Measurements from ENCODE around the gene PHAX.
"Not testable (repeated sequence)": the region's sequence is repeated elsewhere in the genome, so short reads cannot be mapped to it uniquely, and the experiment has no call there.

The PHAX gene

GRCh38 chr5:126633552-126633951, 32.8 kb downstream of the PHAX start:
- no peak for DNase-seq (ENCODE audit: low read depth, low spot score)
- H3K9me3 ChIP-seq (ENCODE audit: control insufficient read depth, insufficient read depth, low read length), result no peaks in the 10 kb centered on the region
- WGBS (ENCODE audit: insufficient coverage, insufficient read length), result no CpG with 5 or more reads among the region's 4 CpGs
- H3K27ac ChIP-seq (ENCODE audit: low read length), result no peak overlapping the region
- H3K4me1 ChIP-seq (ENCODE audit: control insufficient read depth, insufficient read depth, low read length), result no peaks in the 10 kb centered on the region
- no peaks in the 10 kb centered on the region for H3K36me3 ChIP-seq (ENCODE audit: control insufficient read depth, insufficient read depth, low read length)
- no peaks in the 10 kb centered on the region for H3K27me3 ChIP-seq (ENCODE audit: control insufficient read depth, insufficient read depth, low read length)
- no peak overlapping the region for H3K4me3 ChIP-seq (ENCODE audit: low read length)

GRCh38 chr5:126635585-126635984, 34.8 kb downstream of the PHAX start:
- DNase-seq (ENCODE audit: low read depth, low spot score), result no peak
- Histone ChIP-seq H3K27ac (ENCODE audit: low read length) (no peak overlapping the region), H3K4me3 (ENCODE audit: low read length) (no peak overlapping the region), H3K4me1 (ENCODE audit: control insufficient read depth, insufficient read depth, low read length) (no peaks in the 10 kb centered on the region), H3K36me3 (ENCODE audit: control insufficient read depth, insufficient read depth, low read length) (no peaks in the 10 kb centered on the region), H3K9me3 (ENCODE audit: control insufficient read depth, insufficient read depth, low read length) (no peaks in the 10 kb centered on the region), H3K27me3 (ENCODE audit: control insufficient read depth, insufficient read depth, low read length) (no peaks in the 10 kb centered on the region)
- WGBS (ENCODE audit: insufficient coverage, insufficient read length), result no CpG with 5 or more reads among the region's 3 CpGs

DNA sequence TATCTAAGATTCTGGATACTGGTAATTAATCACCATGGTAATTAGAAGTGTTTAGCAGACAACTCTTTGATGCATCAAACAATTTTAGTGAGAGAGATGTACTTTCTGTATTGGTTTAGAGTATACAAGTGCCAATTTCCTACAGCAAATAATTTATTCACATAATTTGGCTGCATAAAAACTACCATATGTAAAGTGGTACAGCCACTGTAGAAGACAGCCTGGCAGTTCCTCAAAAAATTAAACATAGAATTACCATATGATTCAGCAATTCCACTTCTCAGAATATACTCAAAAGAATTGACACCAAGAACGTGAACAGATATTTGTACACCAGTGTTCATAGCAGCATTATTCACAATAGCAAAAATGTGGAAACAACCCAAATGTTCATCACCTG, 36.2 kb downstream of the PHAX start:
- H3K27me3 ChIP-seq (ENCODE audit: control insufficient read depth, insufficient read depth, low read length), result no peaks in the 10 kb centered on the region
- no peaks in the 10 kb centered on the region for H3K9me3 ChIP-seq (ENCODE audit: control insufficient read depth, insufficient read depth, low read length)
- no peak overlapping the region for H3K4me3 ChIP-seq (ENCODE audit: low read length)
- H3K27ac ChIP-seq (ENCODE audit: low read length), result no peak overlapping the region
- no peak for DNase-seq (ENCODE audit: low read depth, low spot score)
- no peaks in the 10 kb centered on the region for H3K4me1 ChIP-seq (ENCODE audit: control insufficient read depth, insufficient read depth, low read length)
- WGBS (ENCODE audit: insufficient coverage, insufficient read length), result no CpG with 5 or more reads among the region's 1 CpG
- H3K36me3 ChIP-seq (ENCODE audit: control insufficient read depth, insufficient read depth, low read length), result no peaks in the 10 kb centered on the region

GRCh38 chr5:126640866-126641265, 40.1 kb downstream of the PHAX start:
- Histone ChIP-seq H3K36me3 (ENCODE audit: control insufficient read depth, insufficient read depth, low read length) (no peaks in the 10 kb centered on the region; the same call in 1 of the 2 replicates), H3K27me3 (ENCODE audit: control insufficient read depth, insufficient read depth, low read length) (no peaks in the 10 kb centered on the region), H3K9me3 (ENCODE audit: control insufficient read depth, insufficient read depth, low read length) (no peaks in the 10 kb centered on the region), H3K4me3 (ENCODE audit: low read length) (no peak overlapping the region), H3K27ac (ENCODE audit: low read length) (no peak overlapping the region), H3K4me1 (ENCODE audit: control insufficient read depth, insufficient read depth, low read length) (no peaks in the 10 kb centered on the region)
- no peak for DNase-seq (ENCODE audit: low read depth, low spot score)
- no CpG with 5 or more reads among the region's 1 CpG for WGBS (ENCODE audit: insufficient coverage, insufficient read length)

DNA sequence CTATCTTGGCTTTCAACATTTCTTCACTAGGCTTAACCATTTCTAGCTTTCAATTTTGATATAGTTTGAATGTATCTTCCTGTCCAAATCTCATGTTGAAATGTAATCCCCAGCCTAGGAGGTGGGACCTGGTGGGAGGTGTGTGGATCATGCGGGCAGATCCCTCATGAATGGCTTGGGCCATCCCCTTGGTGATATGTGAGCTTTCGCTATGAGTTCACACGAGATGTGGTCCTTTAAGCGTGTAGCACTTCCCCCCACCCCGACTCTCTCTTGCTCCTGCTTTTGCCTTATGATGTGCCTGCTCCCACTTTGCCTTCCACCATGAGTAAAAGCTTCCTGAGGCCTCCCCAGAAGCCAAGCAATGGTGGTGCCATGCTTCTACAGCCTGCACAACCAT, 40.6 kb downstream of the PHAX start:
- H3K4me3 ChIP-seq (ENCODE audit: low read length), result no peak overlapping the region
- no CpG with 5 or more reads among the region's 5 CpGs for WGBS (ENCODE audit: insufficient coverage, insufficient read length)

GRCh38 chr5:126645132-126645531, 44.4 kb downstream of the PHAX start:
- WGBS (ENCODE audit: insufficient coverage, insufficient read length), result no CpG with 5 or more reads among the region's 1 CpG
- no peaks in the 10 kb centered on the region for H3K4me1 ChIP-seq (ENCODE audit: control insufficient read depth, insufficient read depth, low read length)
- no peak for DNase-seq (ENCODE audit: low read depth, low spot score)
- H3K27ac ChIP-seq (ENCODE audit: low read length), result no peak overlapping the region
- no peaks in the 10 kb centered on the region; the same call in 1 of the 2 replicates for H3K36me3 ChIP-seq (ENCODE audit: control insufficient read depth, insufficient read depth, low read length)
- H3K27me3 ChIP-seq (ENCODE audit: control insufficient read depth, insufficient read depth, low read length), result no peaks in the 10 kb centered on the region
- no peak overlapping the region for H3K4me3 ChIP-seq (ENCODE audit: low read length)
- H3K9me3 ChIP-seq (ENCODE audit: control insufficient read depth, insufficient read depth, low read length), result no peaks in the 10 kb centered on the region

More for the DNA sequence above, 40.6 kb downstream of the PHAX start:
- H3K9me3 ChIP-seq (ENCODE audit: control insufficient read depth, insufficient read depth, low read length), result no peaks in the 10 kb centered on the region
- H3K27ac ChIP-seq (ENCODE audit: low read length), result no peak overlapping the region
- H3K4me1 ChIP-seq (ENCODE audit: control insufficient read depth, insufficient read depth, low read length), result no peaks in the 10 kb centered on the region
- DNase-seq (ENCODE audit: low read depth, low spot score), result no peak
- H3K36me3 ChIP-seq (ENCODE audit: control insufficient read depth, insufficient read depth, low read length), result no peaks in the 10 kb centered on the region; the same call in 1 of the 2 replicates
- H3K27me3 ChIP-seq (ENCODE audit: control insufficient read depth, insufficient read depth, low read length), result no peaks in the 10 kb centered on the region

- DNase-seq (ENCODE audit: low read depth, low spot score), result no peak
- H3K9me3 ChIP-seq (ENCODE audit: control insufficient read depth, insufficient read depth, low read length), result no peaks in the 10 kb centered on the region
- H3K27ac ChIP-seq (ENCODE audit: low read length), result no peak overlapping the region
- H3K36me3 ChIP-seq (ENCODE audit: control insufficient read depth, insufficient read depth, low read length), result no peaks in the 10 kb centered on the region; the same call in 1 of the 2 replicates
- H3K27me3 ChIP-seq (ENCODE audit: control insufficient read depth, insufficient read depth, low read length), result no peaks in the 10 kb centered on the region
- H3K4me1 ChIP-seq (ENCODE audit: control insufficient read depth, insufficient read depth, low read length), result no peaks in the 10 kb centered on the region
- H3K4me3 ChIP-seq (ENCODE audit: low read length), result no peak overlapping the region
Observed at GRCh38 chr5:126647071-126647470, 46.3 kb downstream of the PHAX start.

GRCh38 chr5:126648471-126648870, 47.7 kb downstream of the PHAX start:
- Histone ChIP-seq H3K36me3 (ENCODE audit: control insufficient read depth, insufficient read depth, low read length) (no peaks in the 10 kb centered on the region; the same call in 1 of the 2 replicates), H3K27me3 (ENCODE audit: control insufficient read depth, insufficient read depth, low read length) (no peaks in the 10 kb centered on the region), H3K4me3 (ENCODE audit: low read length) (no peak overlapping the region), H3K4me1 (ENCODE audit: control insufficient read depth, insufficient read depth, low read length) (no peaks in the 10 kb centered on the region), H3K27ac (ENCODE audit: low read length) (no peak overlapping the region), H3K9me3 (ENCODE audit: control insufficient read depth, insufficient read depth, low read length) (no peaks in the 10 kb centered on the region)
- no peak for DNase-seq (ENCODE audit: low read depth, low spot score)
- WGBS (ENCODE audit: insufficient coverage, insufficient read length), result no CpG with 5 or more reads among the region's 4 CpGs

GRCh38 chr5:126649057-126649456, 48.3 kb downstream of the PHAX start:
- H3K4me3 ChIP-seq (ENCODE audit: low read length); H3K27me3 ChIP-seq (ENCODE audit: control insufficient read depth, insufficient read depth, low read length); H3K9me3 ChIP-seq (ENCODE audit: control insufficient read depth, insufficient read depth, low read length); H3K36me3 ChIP-seq (ENCODE audit: control insufficient read depth, insufficient read depth, low read length); H3K27ac ChIP-seq (ENCODE audit: low read length); H3K4me1 ChIP-seq (ENCODE audit: control insufficient read depth, insufficient read depth, low read length); DNase-seq (ENCODE audit: low read depth, low spot score): not testable (repeated sequence)
- WGBS (ENCODE audit: insufficient coverage, insufficient read length), result no CpG with 5 or more reads among the region's 7 CpGs

DNA sequence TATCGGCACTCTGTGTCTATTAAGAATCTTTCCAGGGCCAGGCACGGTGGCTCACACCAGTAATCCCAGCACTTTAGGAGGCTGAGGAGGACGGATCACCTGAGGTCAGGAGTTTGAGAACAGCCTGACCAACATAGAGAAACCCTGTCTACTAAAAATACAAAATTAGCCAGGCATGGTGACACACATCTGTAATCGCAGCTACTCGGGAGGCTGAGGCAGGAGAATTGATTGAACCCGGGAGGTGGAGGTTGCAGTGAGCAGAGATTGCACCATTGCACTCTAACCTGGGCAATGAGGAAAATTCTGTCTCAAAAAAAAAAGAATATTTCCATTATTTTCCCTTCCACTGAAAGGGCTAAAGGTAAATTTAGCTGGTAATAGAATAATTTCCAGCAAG, 49.0 kb downstream of the PHAX start:
- H3K27ac ChIP-seq (ENCODE audit: low read length); H3K9me3 ChIP-seq (ENCODE audit: control insufficient read depth, insufficient read depth, low read length); H3K27me3 ChIP-seq (ENCODE audit: control insufficient read depth, insufficient read depth, low read length); H3K4me1 ChIP-seq (ENCODE audit: control insufficient read depth, insufficient read depth, low read length); H3K4me3 ChIP-seq (ENCODE audit: low read length); H3K36me3 ChIP-seq (ENCODE audit: control insufficient read depth, insufficient read depth, low read length); DNase-seq (ENCODE audit: low read depth, low spot score): not testable (repeated sequence)
- no CpG with 5 or more reads among the region's 6 CpGs for WGBS (ENCODE audit: insufficient coverage, insufficient read length)

- Histone ChIP-seq H3K4me3 (ENCODE audit: low read length) (no peak overlapping the region), H3K4me1 (ENCODE audit: control insufficient read depth, insufficient read depth, low read length) (no peaks in the 10 kb centered on the region)
Observed at GRCh38 chr5:126650463-126650862, 49.7 kb downstream of the PHAX start.

More at GRCh38 chr5:126650463-126650862, 49.7 kb downstream of the PHAX start:
- DNase-seq (ENCODE audit: low read depth, low spot score), result no peak
- no peaks in the 10 kb centered on the region for H3K9me3 ChIP-seq (ENCODE audit: control insufficient read depth, insufficient read depth, low read length)
- no peaks in the 10 kb centered on the region for H3K36me3 ChIP-seq (ENCODE audit: control insufficient read depth, insufficient read depth, low read length)
- no peaks in the 10 kb centered on the region for H3K27me3 ChIP-seq (ENCODE audit: control insufficient read depth, insufficient read depth, low read length)
- no peak overlapping the region for H3K27ac ChIP-seq (ENCODE audit: low read length)
- no CpG with 5 or more reads among the region's 1 CpG for WGBS (ENCODE audit: insufficient coverage, insufficient read length)
